ENCODE measurements around the gene PLA2G4B.

DNA sequence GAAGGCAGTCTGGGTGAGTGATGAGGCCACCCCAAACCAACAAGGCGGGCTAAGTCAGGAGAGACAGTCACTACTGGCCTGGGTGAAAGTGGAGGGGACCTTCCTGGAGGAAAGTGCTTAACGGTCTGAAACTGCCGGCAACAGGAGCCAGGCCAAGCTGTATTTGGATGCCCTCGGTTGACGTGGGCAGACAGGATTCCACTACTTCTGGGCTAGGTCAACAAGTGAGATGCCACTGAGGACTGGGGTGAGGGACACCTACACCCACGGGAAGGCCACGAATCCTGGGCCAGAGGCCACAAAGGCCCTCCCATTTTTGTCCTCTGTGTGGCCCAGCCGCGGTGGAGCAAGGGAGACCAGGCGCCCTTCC lies 42.9 kb downstream of the PLA2G4B start:
- TF ChIP-seq POLR2A (IDR thresholded peaks at IDR 0.05) (no peak), POLR2AphosphoS5 (IDR thresholded peaks at IDR 0.05) (no peak)
- TF ChIP-seq, protein P1, sequence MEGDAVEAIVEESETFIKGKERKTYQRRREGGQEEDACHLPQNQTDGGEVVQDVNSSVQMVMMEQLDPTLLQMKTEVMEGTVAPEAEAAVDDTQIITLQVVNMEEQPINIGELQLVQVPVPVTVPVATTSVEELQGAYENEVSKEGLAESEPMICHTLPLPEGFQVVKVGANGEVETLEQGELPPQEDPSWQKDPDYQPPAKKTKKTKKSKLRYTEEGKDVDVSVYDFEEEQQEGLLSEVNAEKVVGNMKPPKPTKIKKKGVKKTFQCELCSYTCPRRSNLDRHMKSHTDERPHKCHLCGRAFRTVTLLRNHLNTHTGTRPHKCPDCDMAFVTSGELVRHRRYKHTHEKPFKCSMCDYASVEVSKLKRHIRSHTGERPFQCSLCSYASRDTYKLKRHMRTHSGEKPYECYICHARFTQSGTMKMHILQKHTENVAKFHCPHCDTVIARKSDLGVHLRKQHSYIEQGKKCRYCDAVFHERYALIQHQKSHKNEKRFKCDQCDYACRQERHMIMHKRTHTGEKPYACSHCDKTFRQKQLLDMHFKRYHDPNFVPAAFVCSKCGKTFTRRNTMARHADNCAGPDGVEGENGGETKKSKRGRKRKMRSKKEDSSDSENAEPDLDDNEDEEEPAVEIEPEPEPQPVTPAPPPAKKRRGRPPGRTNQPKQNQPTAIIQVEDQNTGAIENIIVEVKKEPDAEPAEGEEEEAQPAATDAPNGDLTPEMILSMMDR (IDR thresholded peaks at IDR 0.05): no peak

Data from breast epithelium (tissue), 3 donors.